HG03159 (cell line): ENCODE data around the gene SLC38A5.
A peak's percentile ranks its signal among the peaks of the same experiment; 100 is the strongest.

Source experiments
- ATAC-seq: cut with Tn5 transposase; IDR thresholded peaks from one replicate; pipeline ENCODE4 v1.9.1; 2021; ENCODE audit warnings: mild to moderate bottlenecking, moderate library complexity; ENCODE audit not compliant: unreplicated experiment

Gene SLC38A5

DNA sequence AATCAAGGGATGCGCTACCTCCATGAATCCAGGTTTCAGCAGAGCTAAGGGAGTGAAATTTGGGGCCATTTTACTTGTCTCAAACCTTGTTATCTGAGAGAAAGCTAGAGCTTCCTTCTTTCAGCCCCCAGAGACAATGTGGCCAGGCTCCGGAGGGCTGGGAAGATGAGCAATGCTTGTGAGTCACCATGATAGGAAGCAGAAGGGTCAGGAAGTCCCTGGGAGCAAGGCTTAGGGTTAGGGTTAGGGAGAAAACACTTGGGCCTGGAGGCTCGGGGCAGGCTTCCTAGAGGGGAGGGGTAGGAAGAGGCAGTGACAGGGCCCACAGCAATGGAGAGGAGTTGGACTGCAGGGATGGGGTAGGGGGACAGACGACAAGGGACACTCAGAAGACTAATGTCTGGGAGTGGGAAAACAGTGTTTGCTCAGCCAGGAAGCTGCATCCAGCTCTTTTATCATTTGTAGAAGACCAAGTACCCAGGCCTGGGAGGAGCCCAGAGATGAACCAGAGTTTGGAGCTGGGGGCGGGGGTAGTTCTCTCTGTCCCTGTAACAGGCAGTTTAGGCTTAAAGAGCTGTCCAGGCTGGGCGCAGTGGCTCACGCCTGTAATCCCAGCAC lies 22.3 kb upstream of the SLC38A5 start:
- no peak for ATAC-seq

DNA sequence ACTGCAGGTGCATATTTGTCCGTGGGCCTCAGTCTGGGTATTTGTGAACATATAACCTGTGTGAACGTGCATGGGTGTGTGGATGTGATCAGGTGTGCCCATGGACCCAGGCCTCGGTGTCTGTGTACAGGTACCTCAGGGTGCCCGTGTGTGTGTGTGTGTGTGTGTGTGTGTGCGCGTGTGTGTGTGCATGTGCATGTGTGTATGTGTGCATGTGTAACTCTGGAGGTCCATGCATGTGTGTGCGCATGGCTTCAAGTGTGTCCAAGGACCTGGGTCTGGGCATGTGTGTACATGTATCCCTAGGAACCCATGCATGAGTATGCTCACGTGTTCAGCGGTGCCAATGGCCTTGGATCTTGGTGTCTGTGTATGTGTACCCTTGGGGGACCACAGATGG lies 21.7 kb upstream of the SLC38A5 start:
- ATAC-seq: no peak

DNA sequence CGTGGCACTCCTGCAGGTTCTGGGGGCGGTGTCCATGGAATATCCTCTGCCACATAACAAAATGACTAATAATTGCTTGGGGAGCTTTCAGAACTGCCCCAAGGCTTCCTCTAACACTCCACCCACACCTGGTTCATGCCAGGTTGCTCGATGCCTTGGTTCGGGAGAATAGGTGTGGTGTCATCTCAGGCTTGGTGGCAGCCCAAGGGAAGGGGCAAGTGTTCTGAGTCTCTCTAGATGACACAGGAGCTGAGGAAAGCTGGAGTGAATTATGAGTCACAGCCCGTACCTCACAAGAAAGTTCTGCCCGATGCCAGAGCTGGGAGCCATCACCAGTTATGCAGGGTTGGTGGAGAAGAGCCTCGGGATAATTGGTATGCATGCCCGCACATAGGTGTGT lies 20.6 kb upstream of the SLC38A5 start:
- no peak for ATAC-seq

DNA sequence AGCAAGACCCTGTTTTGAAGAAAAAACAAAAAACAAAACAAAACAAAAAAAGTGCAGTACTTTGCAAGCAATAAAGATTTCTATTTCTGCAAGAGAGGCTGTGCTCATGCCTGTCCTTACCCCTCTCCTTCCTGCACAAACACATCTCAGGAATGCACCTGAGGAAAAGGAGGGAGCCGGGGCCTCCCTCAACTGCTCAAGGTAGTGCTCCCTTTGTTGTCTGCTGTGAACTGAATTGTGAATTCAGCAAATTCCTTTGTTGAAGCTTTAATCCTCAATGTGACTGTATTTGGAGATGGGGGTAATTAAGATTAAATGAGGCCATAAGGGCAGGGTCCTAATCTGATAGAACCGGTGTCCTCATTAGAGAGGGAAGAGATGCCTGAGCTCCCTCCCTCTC lies 19.8 kb upstream of the SLC38A5 start:
- no peak for ATAC-seq

DNA sequence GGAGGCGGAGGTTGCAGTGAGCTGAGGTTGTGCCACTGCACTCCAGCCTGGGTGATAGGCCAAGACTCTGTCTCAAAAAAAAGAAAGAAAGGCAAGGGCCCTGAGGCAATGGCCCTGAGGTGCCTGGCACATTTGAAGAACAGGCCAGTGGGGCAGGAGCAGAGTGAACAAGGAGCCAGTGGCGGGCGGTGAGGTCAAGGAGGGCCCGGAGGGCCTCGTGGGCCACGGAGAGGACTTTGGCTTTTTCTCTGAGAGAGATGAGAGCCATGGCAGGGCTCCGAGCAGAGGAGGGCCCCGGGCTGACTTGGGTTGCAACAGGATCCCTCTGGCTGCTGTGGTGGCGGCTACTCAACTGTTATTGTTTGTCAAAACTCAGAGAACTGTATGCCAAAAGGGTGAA lies 19.2 kb upstream of the SLC38A5 start:
- ATAC-seq: no peak

DNA sequence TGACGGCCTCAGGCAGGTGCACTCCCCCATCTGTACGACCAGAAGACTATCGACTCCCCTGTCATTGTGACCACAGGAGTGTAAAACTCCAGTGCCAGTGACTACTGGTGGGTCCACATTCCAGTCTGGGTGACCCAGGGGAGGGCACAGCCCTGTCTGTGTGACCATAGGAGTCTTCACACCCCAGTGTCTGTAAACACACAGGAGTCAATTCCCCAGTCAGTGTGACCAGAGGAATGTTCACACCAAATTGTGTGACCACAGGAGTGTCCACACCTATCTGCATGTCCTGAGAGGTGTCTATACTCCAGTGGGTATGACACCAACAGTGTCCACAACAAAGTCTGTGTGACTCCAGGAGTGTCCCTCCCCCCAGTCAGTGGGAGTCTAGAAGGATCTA lies 18.0 kb upstream of the SLC38A5 start:
- no peak for ATAC-seq

DNA sequence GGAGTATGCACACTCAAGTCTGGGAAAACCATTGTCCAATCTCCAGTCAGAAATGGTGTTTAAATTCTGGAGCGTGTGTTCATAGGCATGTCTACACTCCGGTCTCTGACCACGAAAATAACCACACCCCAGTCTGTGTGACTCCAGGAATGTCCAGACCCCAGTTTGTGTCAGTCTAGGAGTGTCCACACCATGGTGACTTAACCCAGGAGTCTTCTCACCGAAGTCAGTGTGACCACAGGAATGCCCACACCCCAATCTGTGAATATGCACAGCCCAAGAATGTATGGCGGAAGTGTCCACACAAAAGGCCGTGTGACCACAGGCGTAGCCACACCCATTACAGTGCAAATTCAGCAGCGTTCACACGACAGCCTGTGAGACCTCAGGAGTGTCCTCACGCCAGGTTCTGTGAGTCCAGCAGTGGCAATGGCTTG lies 17.3 kb upstream of the SLC38A5 start:
- ATAC-seq: no peak

DNA sequence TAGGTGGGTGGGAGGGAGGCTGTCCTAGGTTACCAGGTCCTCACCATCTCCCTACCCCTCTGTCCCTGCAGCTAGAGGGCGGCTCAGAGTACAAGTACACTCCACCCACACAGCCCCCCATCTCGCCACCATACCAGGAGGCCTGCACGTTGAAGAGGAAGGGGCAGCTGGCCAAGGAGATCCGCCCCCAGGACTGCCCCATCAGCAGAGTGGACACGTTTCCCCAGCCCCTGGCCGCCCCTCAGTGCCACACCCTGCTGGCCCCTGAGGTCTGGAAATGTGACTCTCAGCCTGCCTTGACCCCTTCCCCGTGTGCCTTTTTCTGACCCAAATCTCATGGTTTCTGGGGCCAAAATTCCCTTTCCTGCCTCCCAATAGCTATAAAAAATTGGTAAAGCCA lies 12.5 kb upstream of the SLC38A5 start:
- no peak for ATAC-seq

DNA sequence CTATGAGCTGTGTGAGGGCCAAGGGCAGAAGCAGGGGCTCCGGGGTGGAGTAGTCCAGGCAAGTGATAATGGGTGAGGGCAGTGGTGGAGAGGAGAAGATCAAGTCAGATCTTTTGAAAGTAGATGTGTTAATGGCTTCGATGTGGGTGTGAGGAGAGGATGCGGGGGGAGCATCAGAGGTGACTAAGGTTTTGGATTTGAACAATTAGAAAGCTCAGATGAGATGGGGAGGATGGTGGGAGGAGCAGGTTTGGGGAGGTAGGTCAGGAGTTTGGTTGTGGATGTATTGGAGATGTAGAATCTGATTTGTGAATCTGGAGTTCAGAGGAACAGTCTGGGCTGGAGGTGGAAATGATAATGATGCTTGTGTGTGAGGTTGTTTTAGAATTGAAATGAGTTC lies 10.5 kb upstream of the SLC38A5 start:
- no peak for ATAC-seq

DNA sequence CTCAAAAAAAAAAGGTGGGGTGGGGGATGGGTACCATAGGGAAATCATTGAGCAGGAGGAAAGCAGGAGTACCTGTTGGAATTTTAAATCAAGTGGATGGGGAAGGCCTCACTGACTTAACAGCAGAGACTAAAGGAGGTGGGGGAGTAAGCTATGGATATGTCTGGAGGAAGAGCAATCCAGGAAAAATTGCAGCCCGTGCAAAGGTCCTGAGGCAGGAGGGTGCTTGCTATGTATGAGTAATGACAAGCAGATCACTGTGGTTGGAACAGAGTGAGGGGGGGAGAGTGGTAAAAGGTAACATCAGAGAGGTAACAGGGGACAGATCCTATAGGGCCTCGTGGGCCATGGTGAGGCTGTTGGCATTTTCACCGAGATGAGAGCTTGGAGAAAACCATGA lies 10.1 kb upstream of the SLC38A5 start:
- ATAC-seq: no peak

DNA sequence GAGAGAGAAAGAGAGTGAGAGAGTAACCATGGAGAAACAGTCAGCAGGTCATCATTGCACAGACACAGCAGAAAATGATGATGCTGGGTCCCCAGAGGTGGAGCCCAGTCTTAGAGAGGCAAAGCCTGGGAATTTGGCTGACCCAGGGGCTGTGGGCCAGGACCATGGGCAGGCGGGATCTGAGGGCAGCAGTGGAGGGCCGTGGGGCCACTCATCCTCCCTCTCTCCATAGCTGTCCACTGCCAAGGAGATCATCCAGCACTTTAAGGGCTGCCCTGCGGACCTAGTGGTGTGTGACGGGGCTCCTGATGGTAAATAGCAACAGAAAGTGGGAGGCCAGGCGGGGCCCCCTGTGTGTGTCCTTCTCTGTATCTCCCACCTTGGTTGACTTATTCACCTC lies 8.7 kb upstream of the SLC38A5 start:
- ATAC-seq: no peak

DNA sequence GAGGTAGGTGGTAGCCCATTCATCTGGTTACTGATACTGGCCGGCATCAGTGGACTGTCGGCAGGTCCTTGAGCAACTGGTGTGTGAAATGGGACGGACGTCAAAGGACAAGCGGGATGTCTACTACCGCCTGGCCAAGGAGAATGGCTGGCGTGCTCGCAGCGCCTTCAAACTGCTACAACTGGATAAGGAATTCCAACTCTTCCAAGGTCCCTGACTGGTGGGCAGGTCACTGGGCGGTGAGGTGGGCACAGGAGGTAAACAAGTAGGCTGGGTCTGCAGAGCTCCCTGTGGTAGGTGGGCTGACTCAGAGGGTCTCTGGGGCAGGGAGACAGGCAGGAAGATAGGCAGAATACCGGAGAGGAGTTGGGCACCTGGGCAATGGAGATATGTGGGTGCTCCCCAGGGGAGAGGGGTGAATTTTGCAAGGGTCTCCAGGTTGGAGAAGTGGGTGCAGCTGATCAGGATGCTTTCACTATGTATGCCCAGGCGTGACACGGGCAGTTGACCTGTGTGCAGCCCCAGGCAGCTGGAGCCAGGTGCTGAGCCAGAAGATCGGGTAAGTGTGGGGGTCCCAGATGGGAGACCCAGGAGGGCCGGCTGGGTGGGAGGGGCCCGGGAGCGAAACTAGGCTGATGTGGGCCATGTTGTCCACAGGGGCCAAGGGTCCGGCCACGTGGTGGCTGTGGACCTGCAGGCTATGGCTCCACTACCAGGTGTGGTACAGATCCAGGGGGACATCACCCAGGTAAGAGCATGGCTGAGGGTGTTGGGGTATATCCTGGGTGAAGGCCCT lies 8.1 kb upstream of the SLC38A5 start:
- ATAC-seq: no peak

DNA sequence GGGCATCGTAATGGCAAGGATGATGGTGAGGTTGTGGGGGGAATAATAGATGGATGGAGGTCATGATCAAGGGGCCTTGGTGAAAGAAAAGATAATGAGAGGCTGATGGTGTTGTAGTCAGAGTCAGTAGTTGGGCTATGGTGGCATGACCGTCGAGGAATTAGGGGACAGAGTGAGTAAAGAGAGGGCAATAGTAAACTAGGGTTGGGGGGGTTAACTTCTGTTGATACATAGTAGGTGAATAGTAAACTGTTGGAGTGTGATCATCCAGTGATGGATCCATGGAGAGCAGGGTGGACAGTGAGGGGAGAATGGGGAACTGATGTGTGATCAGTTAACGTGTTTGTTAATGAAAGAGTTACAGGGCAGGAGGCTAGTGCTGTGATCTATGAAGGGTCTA lies 6.9 kb upstream of the SLC38A5 start:
- ATAC-seq: no peak

DNA sequence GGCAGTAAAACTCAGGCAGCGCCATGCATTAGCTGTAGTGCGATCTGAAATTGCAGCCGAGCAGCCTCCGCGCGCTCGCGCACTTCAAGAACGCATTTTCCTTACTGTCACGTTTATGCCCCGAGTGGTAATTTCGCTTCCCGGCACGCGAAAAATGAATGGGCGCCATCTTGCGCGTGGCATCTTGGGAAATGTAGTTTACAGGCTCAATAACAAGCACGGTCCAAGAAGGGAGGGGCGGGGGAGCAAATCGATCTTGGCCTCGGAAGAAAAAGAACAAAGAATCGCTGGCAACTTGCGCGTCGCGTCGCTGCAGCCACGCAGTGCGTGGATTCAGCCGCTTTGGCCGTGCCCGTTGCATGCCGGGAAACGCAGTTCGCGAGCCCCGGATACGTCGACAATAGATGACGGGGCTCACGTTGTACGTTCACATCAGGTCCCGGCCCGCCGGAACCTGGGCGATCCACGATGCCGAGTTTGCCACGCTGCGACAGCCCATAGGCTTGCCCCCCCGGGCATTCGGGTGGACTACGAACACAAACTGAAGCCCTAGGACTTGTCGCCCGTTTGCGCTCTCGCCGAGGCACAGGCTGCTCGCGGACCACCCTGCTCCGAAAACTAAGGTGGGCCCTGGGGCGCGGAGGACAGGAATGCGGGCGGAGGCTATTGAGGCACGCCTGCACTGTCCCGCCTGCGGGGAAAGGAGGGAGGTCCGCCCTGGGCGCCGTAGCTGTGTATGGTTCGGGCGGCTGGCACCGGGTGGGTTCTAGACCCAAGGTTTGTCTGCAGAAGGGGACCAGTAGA lies 5.9 kb upstream of the SLC38A5 start, which contains the start of gene FTSJ1:
FTSJ1 (plus strand) TSS at position 426 of the 804 bp plus-strand sequence. CDS start 1,849 bp downstream, outside the sequence.
- peak; percentile 83 for ATAC-seq

DNA sequence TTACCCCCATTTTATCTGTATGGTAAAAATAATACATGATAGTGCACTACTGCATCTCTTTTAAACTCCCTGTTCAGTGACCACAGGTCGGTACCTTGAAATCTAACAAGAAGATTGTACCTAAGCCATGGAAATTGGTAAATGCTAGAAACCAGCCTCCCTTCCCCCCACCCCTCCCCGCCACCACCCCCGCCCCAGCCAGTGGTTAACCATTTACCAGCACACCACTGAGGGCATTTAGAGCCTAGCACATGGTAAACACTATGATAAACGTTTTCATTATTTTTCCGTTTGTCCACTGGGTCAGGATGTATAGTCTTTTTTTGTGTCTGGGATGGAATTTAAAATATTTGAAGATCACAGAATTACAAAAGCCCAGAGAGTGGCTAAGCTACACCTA lies 5.2 kb upstream of the SLC38A5 start:
- no peak for ATAC-seq

DNA sequence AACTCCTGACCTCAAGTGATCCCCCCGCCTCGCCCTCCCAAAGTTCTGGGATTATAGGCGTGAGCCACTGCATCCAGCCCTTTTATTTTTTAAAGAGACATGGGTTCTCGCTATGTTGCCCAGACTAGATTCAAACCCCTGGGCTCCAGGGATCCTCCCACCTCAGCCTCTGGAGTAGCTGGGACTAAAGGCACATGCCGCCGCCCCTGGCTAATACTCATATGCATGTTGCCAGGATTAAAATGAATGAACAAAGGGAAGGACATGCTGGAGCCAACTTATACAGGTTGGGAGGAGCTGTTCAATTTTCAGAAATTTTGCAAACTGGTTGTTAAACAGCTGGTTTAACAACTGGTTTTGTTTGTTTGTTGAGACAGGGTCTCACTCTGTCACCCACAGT lies 4.5 kb upstream of the SLC38A5 start:
- no peak for ATAC-seq

DNA sequence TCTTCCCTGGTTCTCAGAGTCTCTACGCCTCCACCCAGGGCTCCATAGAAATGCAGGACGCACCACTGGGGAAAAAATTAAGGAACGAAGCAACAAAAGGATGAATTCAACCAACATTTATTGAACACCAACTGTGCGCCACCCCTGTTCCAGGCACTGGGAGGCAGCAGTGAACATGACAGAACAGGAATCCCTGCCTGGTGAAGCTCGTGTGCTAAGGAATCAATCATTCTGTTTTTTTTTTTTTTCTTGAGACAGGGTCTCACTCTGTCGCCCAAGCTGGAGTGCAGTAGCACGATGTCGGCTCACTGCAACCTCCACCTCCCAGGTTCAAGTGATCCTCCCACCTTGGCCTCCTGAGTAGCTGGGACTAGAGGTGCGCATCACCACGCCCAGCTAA lies 4.1 kb upstream of the SLC38A5 start:
- no peak for ATAC-seq

DNA sequence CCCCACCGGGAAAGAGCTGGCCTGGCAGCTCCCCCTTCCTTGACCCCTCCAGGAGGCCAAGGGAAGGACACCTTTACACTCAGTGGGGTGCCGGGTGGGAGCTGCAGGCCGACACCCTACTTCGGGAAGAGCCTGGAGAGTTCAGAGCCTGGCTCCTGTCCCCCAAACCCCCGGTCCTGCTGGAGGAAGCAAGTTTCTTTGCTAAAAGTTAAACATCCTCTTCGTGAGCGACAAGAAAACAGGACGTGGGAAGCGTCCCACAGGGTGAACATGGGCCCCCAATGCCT lies 3.6 kb upstream of the SLC38A5 start:
- ATAC-seq: no peak

DNA sequence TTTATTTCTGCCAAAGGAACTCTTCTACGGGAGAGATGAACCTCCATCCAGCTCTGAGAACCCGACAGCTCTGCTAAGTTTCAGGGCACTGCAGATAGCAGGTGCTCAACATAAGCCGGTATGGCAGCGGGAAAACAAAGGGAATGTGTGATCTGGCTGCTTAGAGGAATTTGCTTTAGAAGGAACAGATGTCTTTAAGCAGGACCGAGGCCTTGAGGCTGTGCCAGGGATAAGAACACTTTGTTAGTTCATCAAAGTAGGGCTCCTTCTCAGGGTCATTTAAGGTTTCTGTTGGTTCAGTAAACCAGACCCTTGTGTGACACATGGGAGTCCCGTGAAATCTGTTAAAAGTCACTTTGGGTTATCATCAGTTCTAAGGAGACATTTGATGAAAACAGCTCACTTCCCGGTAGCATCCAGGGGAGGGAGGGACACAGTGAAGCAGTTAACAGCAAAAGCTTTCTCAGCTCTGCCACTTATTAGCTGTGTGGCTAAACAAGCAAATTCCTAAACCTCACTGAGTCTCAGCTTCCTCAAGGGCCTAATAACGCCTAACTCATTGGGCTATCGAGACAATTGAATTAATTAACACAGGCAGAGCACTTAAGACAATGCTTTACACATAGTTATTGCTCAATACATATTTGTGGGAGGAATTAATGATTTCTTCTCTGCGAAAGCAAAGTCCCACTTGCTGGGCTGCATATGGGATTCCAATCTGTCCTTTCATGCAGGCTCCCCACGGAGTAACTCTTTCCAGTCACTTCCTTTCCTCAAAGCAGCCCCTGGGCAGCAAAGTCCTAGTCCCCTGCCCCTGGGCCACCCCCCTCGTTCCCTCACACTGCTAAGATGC lies 3.0 kb upstream of the SLC38A5 start:
- no peak for ATAC-seq

DNA sequence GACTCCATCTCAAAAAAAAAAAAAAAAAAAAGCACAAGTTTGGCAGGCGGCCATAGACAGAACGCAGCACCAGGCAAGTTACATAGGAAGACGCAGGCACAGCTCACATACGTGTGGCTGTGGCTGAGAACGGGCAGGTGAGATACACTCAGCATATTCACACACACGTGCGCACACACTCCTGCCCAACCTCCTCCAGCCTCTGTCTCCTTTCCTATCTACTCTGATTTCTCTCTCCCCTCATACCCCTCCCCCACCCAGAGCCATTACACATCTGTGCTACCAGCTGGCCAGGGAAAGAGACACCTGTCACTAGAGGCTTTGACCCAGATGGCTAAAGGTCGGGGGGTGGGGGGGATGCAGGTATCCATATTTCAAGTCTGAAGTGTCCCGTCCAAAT lies 2.2 kb upstream of the SLC38A5 start:
- no peak for ATAC-seq

DNA sequence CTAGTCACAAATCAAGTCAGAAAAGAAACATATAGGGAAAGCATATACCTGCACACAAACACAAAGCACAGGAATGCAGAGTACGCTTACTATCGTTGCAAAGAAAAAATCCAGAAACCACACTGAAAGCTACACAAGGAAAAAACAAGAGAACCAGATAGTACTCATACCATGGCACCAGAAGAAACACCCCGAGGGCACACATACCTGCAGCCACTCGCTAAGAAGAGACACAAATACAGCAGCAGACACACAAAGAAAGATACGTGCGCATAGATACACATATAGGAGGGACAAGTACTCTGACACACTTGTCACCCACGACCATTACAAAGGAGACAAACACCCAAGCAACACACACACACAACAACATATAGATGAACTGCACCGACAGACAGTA lies 1.4 kb upstream of the SLC38A5 start:
- no peak for ATAC-seq
